GM18520 (cell line): ENCODE data around the gene SOX12.
"Not testable (repeated sequence)": the region's sequence is repeated elsewhere in the genome, so short reads cannot be mapped to it uniquely, and the experiment has no call there.

ENCODE experiments used
- ATAC-seq: cut with Tn5 transposase; IDR thresholded peaks from one replicate; pipeline ENCODE4 v1.9.1; 2021; ENCODE audit not compliant: unreplicated experiment

Gene SOX12

DNA sequence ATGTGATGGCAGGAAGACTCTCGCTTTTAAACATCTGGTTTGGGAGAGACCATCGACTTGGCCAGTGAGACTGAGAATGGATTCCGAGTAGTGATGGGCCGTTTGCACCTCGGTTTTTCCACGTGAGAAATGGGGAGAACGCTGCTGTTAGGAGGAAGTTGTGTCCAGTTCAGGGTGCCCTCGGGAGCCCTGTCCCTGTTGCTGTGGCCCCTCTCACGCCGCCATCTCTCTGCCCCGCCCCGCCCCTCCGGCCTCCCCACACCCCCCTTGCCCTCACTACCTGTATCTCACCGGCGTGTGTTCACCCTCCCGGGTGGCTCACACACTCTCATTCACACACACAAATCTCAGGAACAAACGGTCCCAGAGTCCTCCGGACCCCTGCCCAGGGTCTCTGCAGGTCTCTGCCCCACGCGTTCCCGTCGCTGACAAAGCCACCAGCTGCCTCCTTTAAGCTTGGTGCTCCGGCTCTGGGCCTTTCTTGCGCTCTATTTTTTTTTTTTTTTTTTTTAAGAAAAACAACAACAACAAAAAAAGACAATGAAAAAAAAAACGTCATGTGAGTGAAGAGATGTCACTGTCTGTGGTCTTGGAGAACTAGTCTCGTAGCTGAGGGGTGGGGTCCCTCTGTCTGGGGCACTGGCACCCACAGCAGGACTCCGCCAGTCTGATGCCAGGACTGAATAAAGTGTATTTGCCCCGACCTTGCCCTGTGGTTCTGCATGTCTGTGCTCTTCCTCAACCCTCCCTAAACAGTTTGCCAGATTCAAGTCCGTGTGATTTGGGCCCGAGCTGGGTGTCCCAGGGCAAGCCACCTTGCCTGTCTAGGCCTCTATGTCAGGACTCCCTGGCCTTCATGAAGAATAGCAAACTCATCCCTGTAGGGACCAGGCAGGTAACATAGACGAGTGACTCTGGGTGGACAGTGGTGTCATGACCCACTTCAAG is 2.9 kb downstream of the SOX12 start:
- no peak for ATAC-seq

GRCh38 chr20:328975-329695 is 3.8 kb downstream of the SOX12 start:
- ATAC-seq: no peak

DNA sequence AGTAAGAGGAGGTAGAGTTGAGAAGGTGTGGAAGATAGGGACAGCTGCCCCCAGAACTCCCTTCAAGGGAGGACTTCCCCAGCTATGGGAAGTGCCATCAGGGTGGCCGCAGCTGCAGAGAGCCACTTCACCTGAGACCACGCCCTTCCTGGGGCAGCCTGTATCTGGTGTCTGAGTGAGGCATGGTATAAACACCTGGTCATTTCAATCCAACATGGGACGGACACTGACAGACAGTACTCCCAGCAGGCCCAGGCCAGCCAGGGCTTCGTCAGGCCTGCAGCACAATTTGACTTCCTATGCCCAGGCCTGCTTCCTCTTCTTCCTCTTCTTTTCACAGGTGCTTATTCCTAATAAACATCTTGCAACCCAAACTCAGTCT is 4.5 kb downstream of the SOX12 start:
- no peak for ATAC-seq

DNA sequence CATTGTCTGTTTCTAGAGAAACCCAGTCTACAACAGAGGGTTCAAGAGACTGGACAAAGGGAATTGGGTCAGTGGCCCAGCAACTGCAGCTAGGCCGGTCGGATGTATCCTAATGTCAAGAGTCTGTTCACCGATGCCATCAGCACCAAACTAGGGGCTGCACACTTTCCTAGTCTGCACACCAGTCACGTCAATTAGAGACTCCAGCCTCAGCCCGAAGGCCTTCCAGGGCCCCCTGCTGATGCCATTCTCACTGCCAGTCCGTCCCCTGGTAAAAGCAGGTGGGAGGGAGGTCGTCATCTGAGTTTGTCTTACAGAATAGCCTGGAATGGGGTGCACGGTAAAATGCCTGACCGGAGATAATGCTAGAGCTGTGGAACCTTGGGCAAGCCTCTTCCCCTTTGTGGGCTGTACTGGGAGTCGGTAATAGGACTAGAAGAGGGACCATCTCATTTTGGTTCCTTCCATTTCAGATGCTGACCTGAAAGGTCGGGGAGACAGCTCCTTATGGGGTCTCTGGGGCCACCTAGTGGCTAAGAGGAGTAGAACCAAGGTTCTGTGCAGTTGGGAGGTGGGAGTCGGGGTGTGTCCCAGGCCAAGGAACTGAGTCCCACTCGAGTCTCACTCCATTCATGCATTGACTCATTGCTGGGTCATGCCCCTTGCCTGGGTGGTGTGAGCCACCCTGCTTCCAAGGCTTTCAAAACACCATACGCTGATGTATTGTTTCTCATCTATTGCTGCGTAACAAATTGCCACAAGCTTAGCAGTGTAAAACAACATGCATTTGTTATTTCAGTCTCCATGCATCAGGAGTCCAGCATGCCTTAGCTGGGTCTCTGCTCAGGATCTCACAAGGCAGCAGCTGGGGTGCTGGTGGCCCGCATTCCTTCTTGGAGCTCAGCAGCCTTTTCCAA is 5.1 kb downstream of the SOX12 start:
- peak; percentile 35 for ATAC-seq

DNA sequence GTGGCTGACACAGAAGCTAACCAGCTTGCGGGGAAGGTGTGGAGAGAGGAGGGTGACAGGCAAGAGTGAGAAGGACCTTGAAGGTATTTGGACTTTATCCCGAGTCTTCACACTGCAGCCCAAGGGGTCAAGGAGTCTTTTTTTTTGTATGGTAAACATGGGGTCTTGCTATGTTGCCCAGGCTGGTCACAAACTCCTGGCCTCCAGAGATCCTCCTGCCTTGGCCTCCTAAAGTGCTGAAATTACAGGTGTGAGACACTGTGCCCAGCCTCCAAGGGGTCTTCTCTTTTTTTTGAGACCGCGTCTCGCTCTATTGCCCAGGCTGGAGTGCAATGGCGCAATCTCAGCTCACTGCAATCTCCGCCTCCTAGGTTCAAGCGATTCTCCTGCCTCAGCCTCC is 9.2 kb downstream of the SOX12 start:
- ATAC-seq: no peak

DNA sequence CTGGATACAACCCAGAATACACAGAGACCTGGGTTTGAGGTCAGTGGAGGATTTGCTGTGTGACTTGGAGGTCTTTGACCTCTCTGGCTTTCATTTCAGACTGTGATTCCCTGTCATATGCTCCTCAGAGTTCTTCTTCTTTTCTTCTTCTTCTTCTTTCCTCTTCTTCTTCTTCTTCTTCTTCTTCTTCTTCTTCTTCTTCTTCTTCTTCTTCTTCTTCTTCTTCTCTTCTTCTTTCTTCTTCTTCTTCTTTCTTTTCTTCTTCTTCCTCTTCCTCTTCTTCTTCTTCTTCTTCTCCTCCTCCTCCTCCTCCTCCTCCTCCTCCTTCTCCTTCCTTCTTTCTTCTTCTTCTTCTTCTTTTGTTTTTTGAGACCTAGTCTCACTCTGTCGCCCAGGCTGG is 10.7 kb downstream of the SOX12 start:
- not testable (repeated sequence) for ATAC-seq

GRCh38 chr20:341682-342081 is 16.3 kb downstream of the SOX12 start:
- no peak for ATAC-seq

GRCh38 chr20:343107-343506 is 17.8 kb downstream of the SOX12 start:
- no peak for ATAC-seq

DNA sequence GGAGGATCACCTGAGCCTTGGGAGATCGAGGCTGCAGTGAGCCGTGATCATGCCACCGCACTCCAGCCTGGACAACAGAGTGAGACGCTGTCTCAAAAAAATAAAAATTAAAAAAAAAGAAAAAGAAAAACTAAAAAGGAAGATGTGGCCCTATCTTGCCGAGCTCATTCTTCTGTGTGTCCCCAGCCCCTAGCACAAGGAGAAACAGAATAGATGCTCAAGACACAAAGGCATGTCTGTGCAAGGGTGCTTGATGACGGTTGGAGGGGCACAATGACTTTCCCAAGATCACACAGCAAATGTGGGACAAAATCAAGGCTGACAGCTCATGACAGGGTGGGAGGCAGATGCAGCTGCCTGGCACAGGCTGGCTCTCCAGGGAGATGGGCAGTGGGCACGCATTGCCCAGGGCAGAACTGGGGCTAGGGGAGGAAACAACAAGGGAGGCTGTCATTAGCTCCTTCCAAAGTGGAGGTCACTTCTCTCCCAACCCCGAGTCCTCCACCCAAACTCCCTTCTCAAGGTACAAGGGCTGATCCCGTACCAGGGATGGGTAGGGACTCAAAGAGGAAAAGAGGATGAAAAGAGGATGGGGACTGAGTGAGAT is 20.8 kb downstream of the SOX12 start:
- ATAC-seq: no peak

GRCh38 chr20:346640-347316 is 21.4 kb downstream of the SOX12 start, which contains the start of gene NRSN2:
Gene NRSN2, plus strand, starts transcription at chr20:347111. Its CDS starts 2,533 bp downstream, at chr20:349644.
- ATAC-seq: no peak

DNA sequence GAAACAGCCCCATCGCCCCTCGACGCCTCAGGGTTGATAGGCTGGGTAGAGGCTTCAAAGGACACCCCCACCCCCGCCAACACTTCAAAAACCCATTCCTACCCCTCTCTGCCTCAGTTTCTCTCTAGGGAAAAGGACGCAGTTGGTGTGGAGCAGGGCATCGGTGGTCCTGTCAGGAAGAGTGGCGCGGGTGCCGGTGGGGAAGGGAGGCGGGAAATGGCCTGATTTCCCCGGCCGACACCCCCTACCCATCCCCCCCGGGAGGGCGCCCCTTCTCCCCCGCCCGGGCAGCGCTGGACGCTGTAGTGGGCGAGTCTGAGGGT is 21.9 kb downstream of the SOX12 start:
- ATAC-seq: no peak

- ATAC-seq: peak; percentile 42
These were observed 22.5 kb downstream of the SOX12 start for GRCh38 chr20:347640-348484.

GRCh38 chr20:348972-349841 is 23.9 kb downstream of the SOX12 start:
- ATAC-seq: no peak

DNA sequence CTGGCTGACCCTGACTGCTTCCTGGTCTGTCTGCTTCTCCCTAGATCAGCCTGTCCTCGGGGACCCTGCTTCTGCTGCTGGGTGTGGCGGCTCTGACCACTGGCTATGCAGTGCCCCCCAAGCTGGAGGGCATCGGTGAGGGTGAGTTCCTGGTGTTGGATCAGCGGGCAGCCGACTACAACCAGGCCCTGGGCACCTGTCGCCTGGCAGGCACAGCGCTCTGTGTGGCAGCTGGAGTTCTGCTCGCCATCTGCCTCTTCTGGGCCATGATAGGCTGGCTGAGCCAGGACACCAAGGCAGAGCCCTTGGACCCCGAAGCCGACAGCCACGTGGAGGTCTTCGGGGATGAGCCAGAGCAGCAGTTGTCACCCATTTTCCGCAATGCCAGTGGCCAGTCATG is 27.8 kb downstream of the SOX12 start:
- ATAC-seq: no peak

- no peak for ATAC-seq
These were observed 29.1 kb downstream of the SOX12 start for GRCh38 chr20:354298-354977.

- ATAC-seq: not testable (repeated sequence)
These were observed 30.8 kb downstream of the SOX12 start for GRCh38 chr20:356154-356553.

GRCh38 chr20:356745-357144 is 31.4 kb downstream of the SOX12 start:
- ATAC-seq: no peak
